GM23248 (cell line): Measurements from ENCODE around the gene GIT1. TPM values are rescaled to one million over a fixed set of nuclear protein-coding genes. Genes with fewer than 3 reads are reported as not detected.

ENCODE experiments used
- DNase-seq: peaks from one replicate; pipeline ENCODE4 v3.0.0-alpha.2; 2015
- H2AFZ ChIP-seq: fragments of 200-600 bp; sonication (generic); 2 replicates; pipeline ENCODE4 v1.6.1; 2016; ENCODE audit warnings: antibody characterized with exemption
- H3F3A ChIP-seq: fragments of 200-600 bp; sonication (generic); 2 replicates; pipeline ENCODE4 v1.6.1; 2016; ENCODE audit warnings: mild to moderate bottlenecking, antibody characterized with exemption, mixed run types; ENCODE audit not compliant: insufficient read depth
- H3K27ac ChIP-seq: fragments of 200-600 bp; sonication (generic); 2 replicates; pipeline ENCODE4 v1.5.1; 2016; ENCODE audit warnings: mild to moderate bottlenecking
- H3K27me3 ChIP-seq: fragments of 200-600 bp; sonication (generic); replicated peaks from 2 replicates; pipeline ENCODE4 v1.6.1; 2016; ENCODE audit warnings: mild to moderate bottlenecking; ENCODE audit not compliant: insufficient read depth
- H3K36me3 ChIP-seq: fragments of 200-600 bp; sonication (generic); 2 replicates; pipeline ENCODE4 v1.6.1; 2016; ENCODE audit warnings: low read depth, mild to moderate bottlenecking
- H3K4me1 ChIP-seq: fragments of 200-600 bp; sonication (generic); 2 replicates; pipeline ENCODE4 v1.6.1; 2016; ENCODE audit warnings: mild to moderate bottlenecking; ENCODE audit not compliant: insufficient read depth
- H3K4me2 ChIP-seq: fragments of 200-600 bp; sonication (generic); one replicate; pipeline ENCODE4 v1.6.1; 2016; ENCODE audit warnings: mild to moderate bottlenecking; ENCODE audit not compliant: unreplicated experiment
- H3K4me3 ChIP-seq: fragments of 200-600 bp; sonication (generic); 2 replicates; pipeline ENCODE4 v1.5.1; 2016; ENCODE audit warnings: mild to moderate bottlenecking
- H3K79me2 ChIP-seq: fragments of 200-600 bp; sonication (generic); 2 replicates; pipeline ENCODE4 v1.6.1; 2016; ENCODE audit warnings: mild to moderate bottlenecking; ENCODE audit not compliant: insufficient read depth
- H3K9ac ChIP-seq: fragments of 200-600 bp; sonication (generic); 2 replicates; pipeline ENCODE4 v1.6.1; 2016; ENCODE audit warnings: mild to moderate bottlenecking
- H3K9me2 ChIP-seq: fragments of 200-600 bp; sonication (generic); 2 replicates; pipeline ENCODE4 v1.6.1; 2016; ENCODE audit warnings: mixed run types, mild to moderate bottlenecking, moderate library complexity; ENCODE audit not compliant: insufficient read depth
- H3K9me3 ChIP-seq: fragments of 200-600 bp; sonication (generic); one replicate; pipeline ENCODE4 v1.6.1; 2017; ENCODE audit warnings: low read depth
- H4K20me1 ChIP-seq: fragments of 200-600 bp; sonication (generic); 2 replicates; pipeline ENCODE4 v1.6.0; 2016; ENCODE audit not compliant: insufficient read depth
- EZH2 ChIP-seq: fragments of 200-600 bp; sonication (generic); IDR thresholded peaks from 2 replicates; pipeline ENCODE4 v1.6.1; 2018; ENCODE audit warnings: antibody characterized with exemption, mild to moderate bottlenecking; ENCODE audit not compliant: insufficient read depth, poor library complexity, severe bottlenecking
- EZH2phosphoT487 ChIP-seq: fragments of 200-600 bp; sonication (generic); IDR thresholded peaks from 2 replicates; pipeline ENCODE4 v1.6.1; 2018; ENCODE audit warnings: antibody characterized with exemption, moderate library complexity, mild to moderate bottlenecking, low read depth; ENCODE audit not compliant: insufficient read depth
- WGBS, 2 experiments: methylation state at CpG; one replicate each; pipeline ENCODE4 v1.1.6; 2015 to 2017; ENCODE audit warnings: low lambda C conversion rate in 2 of 2, low coverage in 1 of 2; ENCODE audit errors: missing lambda C conversion rate in 2 of 2; 5-methylcytosine and 5-hydroxymethylcytosine counted together
- in situ Hi-C: fragments of 300-500 bp; cut with MboI; formaldehyde crosslinking; loops from 2 replicates; pipeline ENCODE4 v1.15.0; 2020
- polyA plus RNA-seq: library from polyadenylated mRNA; unstranded; fragments of >200 nt; fragmentation: Nextera tagmentation; extraction: Ambion mirVana; gene quantifications from 2 replicates; pipeline ENCODE4 v1.2.1, GENCODE V29; 2016
- total RNA-seq: library from RNA; depleted of rRNA; stranded (reverse); fragments of >200 nt; shearing (Covaris generic); gene quantifications from 2 replicates; pipeline ENCODE4 v1.2.3, GENCODE V29; 2014

Gene GIT1
- total and polyA plus RNA-seq, 2 experiments from 2014 or later, result 6.0 to 19.5 TPM

DNA sequence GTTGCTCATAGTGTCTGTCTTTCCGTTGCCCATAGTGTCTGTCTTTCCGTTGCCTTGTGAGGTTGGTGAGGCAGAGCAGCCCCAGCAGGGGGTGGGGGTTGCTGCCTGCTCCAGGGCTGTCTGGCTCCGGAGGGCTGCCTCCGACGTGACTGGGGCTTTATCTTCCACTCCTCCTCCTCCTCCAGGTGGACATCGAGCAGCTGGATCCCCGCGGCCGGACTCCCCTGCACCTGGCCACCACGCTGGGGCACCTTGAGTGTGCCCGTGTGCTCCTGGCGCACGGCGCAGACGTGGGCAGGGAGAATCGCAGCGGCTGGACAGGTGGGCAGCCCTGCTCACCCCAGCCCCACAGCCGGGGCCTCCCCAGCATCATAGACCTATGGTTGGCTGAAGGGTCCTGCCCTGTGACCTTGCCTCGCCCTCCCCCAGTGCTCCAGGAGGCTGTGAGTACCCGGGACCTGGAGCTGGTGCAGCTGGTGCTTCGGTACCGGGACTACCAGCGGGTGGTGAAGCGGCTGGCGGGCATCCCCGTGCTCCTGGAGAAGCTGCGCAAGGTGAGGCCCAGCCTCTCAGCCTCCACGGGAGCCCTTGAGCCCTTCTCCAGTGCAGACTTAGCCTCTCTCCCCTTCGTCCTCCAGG, 18.2 kb upstream of the GIT1 start:
- no peaks in the 10 kb centered on the region for H3K4me1 ChIP-seq
- H3K9me3 ChIP-seq, result no peaks in the 10 kb centered on the region
- in situ Hi-C loops, result no loop called here
- no peak overlapping the region for H3K4me3 ChIP-seq
- WGBS, 2 experiments, result 92% methylated on average over 29 of the region's 29 CpGs
- H3K9me2 ChIP-seq, result no peaks in the 10 kb centered on the region
- no peak overlapping the region for H3K4me2 ChIP-seq
- H3K9ac ChIP-seq, result no peak overlapping the region
- H3K27me3 ChIP-seq, result no peaks in the 10 kb centered on the region
- no peak overlapping the region for H2AFZ ChIP-seq
- no peaks in the 10 kb centered on the region for H3F3A ChIP-seq
- no peak for DNase-seq
- H3K79me2 ChIP-seq, result no peaks in the 10 kb centered on the region
- H3K36me3 ChIP-seq, result no peaks in the 10 kb centered on the region
- no peak overlapping the region for H3K27ac ChIP-seq
- TF ChIP-seq EZH2phosphoT487, result no peak
- TF ChIP-seq EZH2, result no peak
- no peaks in the 10 kb centered on the region for H4K20me1 ChIP-seq

DNA sequence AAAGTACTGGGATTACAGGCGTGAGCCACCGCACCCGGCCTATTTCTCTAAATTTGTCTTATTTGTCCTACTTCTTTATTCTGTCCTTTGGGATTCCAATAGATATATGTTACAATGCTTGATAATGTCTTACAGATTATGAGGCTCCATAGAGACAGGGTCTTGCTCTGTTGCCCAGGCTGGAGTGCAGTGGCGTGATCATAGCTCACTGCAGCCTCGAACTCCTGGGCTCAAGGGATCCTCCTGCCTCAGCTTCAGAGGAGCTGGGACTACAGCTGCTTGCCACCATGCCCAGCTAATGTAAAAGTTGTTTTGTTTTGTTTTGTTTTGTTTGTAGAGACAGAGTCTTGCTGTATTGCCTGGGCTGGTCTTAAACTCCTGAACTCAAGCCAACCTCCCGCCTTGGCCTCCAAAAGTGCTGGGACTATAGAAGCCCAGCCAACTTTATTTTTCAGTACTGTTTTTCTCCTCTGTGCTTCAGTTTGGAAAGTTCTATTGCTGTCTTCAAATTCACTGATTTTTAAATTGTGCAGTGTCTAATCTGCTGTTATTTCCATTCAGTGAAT, 13.7 kb upstream of the GIT1 start:
- DNase-seq, result no peak
- H3K9me3 ChIP-seq, result no peaks in the 10 kb centered on the region
- 77 to 80% methylated on average over 6 of the region's 6 CpGs for WGBS, 2 experiments
- no peak overlapping the region for H3K4me3 ChIP-seq
- H3F3A ChIP-seq, result no peaks in the 10 kb centered on the region
- H4K20me1 ChIP-seq, result no peaks in the 10 kb centered on the region
- H3K27me3 ChIP-seq, result no peaks in the 10 kb centered on the region
- no peaks in the 10 kb centered on the region for H3K36me3 ChIP-seq
- no peaks in the 10 kb centered on the region for H3K4me1 ChIP-seq
- no peak overlapping the region for H2AFZ ChIP-seq
- H3K27ac ChIP-seq, result no peak overlapping the region
- in situ Hi-C loops, result no loop called here
- no peak overlapping the region for H3K9ac ChIP-seq
- H3K79me2 ChIP-seq, result no peaks in the 10 kb centered on the region
- no peak overlapping the region for H3K4me2 ChIP-seq
- no peaks in the 10 kb centered on the region for H3K9me2 ChIP-seq
- TF ChIP-seq EZH2 (no peak), EZH2phosphoT487 (no peak)

DNA sequence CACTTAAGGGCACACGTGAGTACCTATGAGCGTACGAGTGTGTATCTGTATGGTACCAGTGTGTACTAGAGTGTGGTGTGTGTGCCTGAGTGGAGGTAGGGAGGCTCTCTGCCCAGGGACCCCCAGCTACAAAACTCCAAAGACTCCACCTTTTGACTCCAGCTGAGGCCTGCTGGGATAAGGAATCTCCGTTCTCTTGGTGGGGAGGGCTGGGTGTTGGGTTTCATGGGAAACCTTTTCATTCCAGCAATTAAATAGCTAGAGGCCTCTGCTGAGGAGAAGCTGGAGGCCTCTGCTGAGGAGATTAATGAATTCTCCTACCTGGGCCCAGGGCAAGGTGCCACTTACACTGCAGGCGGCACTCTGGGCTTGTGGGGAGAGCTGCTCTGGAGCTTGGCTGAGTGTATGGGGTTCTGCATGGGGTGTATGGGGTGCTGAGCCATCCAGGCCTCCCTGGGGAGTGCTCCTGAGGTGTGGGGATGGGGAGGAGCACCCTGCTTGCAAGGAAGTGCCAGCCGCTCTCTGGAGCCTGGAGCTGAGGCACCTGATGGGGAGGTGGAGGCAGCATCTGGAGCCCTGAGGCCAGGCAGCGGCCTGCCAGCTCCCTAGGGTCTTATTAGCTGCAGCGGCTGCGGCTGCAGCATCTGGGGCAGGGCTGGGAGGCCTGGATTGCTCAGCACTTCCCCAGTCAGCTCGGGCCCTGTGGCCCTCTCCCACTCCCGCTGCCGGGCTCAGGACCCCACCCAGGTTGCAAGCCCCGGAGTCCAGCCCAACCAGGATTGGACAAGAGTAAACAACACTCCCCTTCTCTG, 8.1 kb upstream of the GIT1 start:
- in situ Hi-C loops, result no loop called here
- Histone ChIP-seq H3K4me1 (peaks cover 6% of the 10 kb centered on the region; the same call in 1 of the 2 replicates), H4K20me1 (no peaks in the 10 kb centered on the region), H2AFZ (no peak overlapping the region), H3K9me3 (no peaks in the 10 kb centered on the region), H3K9ac (no peak overlapping the region), H3K9me2 (no peaks in the 10 kb centered on the region), H3K27ac (no peak overlapping the region), H3K36me3 (no peaks in the 10 kb centered on the region), H3K27me3 (no peaks in the 10 kb centered on the region), H3K79me2 (no peaks in the 10 kb centered on the region), H3K4me3 (no peak overlapping the region), H3K4me2 (no peak overlapping the region), H3F3A (peaks cover 7% of the 10 kb centered on the region; the same call in 1 of the 2 replicates)
- DNase-seq, result no peak
- 66 to 69% methylated on average over 13 of the region's 13 CpGs for WGBS, 2 experiments
- TF ChIP-seq EZH2 (no peak), EZH2phosphoT487 (no peak)

DNA sequence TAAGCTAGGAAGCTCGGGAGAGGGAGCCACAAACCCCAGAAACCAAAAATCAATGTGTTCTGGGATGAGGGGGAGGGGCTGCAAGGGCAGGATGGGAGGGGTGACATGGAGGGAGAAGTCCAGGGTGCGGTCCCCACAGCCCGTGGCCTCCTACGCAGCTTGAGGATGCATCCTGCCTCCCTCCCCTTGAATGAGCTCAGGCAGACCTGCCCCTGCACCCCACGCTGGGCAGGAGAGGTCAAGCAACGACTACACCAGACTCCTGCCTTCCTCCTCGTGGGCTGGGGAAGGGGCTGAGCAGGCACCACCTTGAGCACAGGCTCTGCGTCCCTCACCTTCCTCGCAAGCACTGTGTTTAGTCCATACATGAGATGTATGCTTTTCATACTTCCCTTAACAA, 7.4 kb upstream of the GIT1 start:
- in situ Hi-C loops, result no loop called here
- Histone ChIP-seq H3K9me2 (no peaks in the 10 kb centered on the region), H3K4me2 (no peak overlapping the region), H3K9me3 (no peaks in the 10 kb centered on the region), H3K79me2 (no peaks in the 10 kb centered on the region), H3K27me3 (no peaks in the 10 kb centered on the region), H3F3A (peaks cover 14% of the 10 kb centered on the region; the same call in 1 of the 2 replicates), H3K4me1 (peaks cover 14% of the 10 kb centered on the region), H2AFZ (no peak overlapping the region), H4K20me1 (no peaks in the 10 kb centered on the region), H3K27ac (no peak overlapping the region), H3K4me3 (no peak overlapping the region), H3K36me3 (no peaks in the 10 kb centered on the region), H3K9ac (no peak overlapping the region)
- TF ChIP-seq EZH2 (no peak), EZH2phosphoT487 (no peak)
- 39 to 42% methylated on average over 8 to 9 of the region's 9 CpGs for WGBS, 2 experiments
- DNase-seq, result no peak
